ENCODE data around the gene KRTAP9-1. TPM values are rescaled to one million over a fixed set of nuclear protein-coding genes. Genes with fewer than 3 reads are reported as not detected.
"Not testable (repeated sequence)": the region's sequence is repeated elsewhere in the genome, so short reads cannot be mapped to it uniquely, and the experiment has no call there.

Gene KRTAP9-1
- total and polyA plus RNA-seq, 11 donors = not detected

DNA sequence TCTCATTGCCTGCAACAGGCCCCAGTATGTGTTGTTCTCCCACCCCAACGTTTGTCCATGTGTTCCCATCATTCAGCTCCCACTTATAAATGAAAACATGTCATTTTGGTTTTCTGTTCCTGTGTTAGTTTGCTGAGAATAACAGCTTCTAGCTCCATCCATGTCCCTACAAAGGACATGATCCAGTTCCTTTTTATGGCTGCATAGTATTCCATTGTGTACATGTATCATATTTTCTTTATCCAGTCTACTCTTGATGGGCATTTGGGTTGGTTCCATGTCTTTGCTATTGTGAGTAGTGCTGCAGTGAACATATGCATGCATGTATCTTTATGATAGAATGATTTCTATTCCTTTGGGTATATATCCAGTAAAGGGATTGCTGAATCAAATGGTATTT, 26.0 kb downstream of the KRTAP9-1 start:
- H3K4me1 ChIP-seq = no peaks in the 10 kb centered on the region
- DNase-seq = no peak
- H3K27me3 ChIP-seq = peaks cover 0 to 42% (median 3%) of the 10 kb centered on the region in 9 donors
- H3K4me3 ChIP-seq = no peak overlapping the region
- TF ChIP-seq, protein P1, sequence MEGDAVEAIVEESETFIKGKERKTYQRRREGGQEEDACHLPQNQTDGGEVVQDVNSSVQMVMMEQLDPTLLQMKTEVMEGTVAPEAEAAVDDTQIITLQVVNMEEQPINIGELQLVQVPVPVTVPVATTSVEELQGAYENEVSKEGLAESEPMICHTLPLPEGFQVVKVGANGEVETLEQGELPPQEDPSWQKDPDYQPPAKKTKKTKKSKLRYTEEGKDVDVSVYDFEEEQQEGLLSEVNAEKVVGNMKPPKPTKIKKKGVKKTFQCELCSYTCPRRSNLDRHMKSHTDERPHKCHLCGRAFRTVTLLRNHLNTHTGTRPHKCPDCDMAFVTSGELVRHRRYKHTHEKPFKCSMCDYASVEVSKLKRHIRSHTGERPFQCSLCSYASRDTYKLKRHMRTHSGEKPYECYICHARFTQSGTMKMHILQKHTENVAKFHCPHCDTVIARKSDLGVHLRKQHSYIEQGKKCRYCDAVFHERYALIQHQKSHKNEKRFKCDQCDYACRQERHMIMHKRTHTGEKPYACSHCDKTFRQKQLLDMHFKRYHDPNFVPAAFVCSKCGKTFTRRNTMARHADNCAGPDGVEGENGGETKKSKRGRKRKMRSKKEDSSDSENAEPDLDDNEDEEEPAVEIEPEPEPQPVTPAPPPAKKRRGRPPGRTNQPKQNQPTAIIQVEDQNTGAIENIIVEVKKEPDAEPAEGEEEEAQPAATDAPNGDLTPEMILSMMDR (IDR thresholded peaks at IDR 0.05) = no peak
- TF ChIP-seq POLR2A (IDR thresholded peaks at IDR 0.05) = no peak
- H3K27ac ChIP-seq = no peak overlapping the region
- intact Hi-C loops (cut with DNase I) = no loop called here
- H3K9me3 ChIP-seq = peaks cover 0 to 5% (median 0%) of the 10 kb centered on the region in 12 donors
- no peak for ATAC-seq
- WGBS, 4 donors = 51 to 81% (median 69%) methylated on average over 1 of the region's 1 CpG
- H3K36me3 ChIP-seq = no peaks in the 10 kb centered on the region

DNA sequence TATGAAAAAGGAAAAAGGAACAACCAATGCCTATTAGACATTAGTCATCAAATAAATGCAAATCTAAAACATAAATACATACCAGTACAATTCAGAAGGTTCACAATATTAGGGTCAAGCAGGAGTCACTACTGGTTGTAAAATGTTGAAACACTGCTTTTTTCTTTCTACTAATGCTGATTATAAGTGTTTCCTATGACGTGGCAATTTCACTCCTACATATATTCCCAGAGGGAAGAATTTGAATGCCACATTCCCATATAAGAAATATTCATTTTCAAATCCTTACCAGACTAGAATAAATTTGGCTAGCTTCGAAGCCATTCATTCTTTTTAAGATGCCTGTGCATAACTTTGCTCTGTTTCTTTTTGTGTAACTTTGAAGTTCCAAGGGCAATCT, 34.1 kb downstream of the KRTAP9-1 start:
- H3K4me3 ChIP-seq = no peak overlapping the region
- intact Hi-C loops (cut with DNase I) = no loop called here
- H3K36me3 ChIP-seq = no peaks in the 10 kb centered on the region
- DNase-seq = no peak
- peaks cover 0 to 5% (median 0%) of the 10 kb centered on the region in 12 donors for H3K9me3 ChIP-seq
- no peaks in the 10 kb centered on the region for H3K4me1 ChIP-seq
- ATAC-seq = no peak
- no peak overlapping the region for H3K27ac ChIP-seq
- TF ChIP-seq, protein P1 (IDR thresholded peaks at IDR 0.05) = no peak
- TF ChIP-seq POLR2A (IDR thresholded peaks at IDR 0.05) = no peak
- H3K27me3 ChIP-seq = peaks cover 0 to 11% (median 0%) of the 10 kb centered on the region in 9 donors
- whole genome bisulfite sequencing, 4 donors = 55 to 66% (median 58%) methylated on average over 2 of the region's 2 CpGs

DNA sequence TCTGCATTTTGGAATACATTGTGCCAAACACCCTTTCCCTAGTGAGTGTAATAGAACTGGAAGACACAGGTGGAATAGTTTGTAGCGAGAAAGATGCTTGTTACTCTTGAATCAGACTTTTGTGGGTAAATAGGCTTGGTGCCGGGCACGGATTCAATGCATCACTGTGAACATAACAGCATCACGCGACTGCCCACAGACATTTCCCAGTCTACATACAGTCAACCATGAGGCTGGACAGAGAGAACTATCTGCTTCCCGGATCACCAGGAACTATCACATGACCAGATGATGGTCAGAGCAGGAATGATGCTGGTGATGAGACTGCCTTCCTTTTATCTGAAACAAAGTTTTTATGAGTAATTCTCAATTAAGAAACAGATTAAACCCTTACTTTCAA, 36.4 kb downstream of the KRTAP9-1 start:
- 92 to 95% (median 92%) methylated on average over 6 of the region's 6 CpGs for WGBS, 4 donors
- H3K27ac ChIP-seq = no peak overlapping the region
- no peak overlapping the region for H3K4me3 ChIP-seq
- no peaks in the 10 kb centered on the region for H3K9me3 ChIP-seq
- TF ChIP-seq, protein P1 (IDR thresholded peaks at IDR 0.05) = no peak
- TF ChIP-seq POLR2A (IDR thresholded peaks at IDR 0.05) = no peak
- intact Hi-C loops (cut with DNase I) = no loop called here
- no peaks in the 10 kb centered on the region for H3K36me3 ChIP-seq
- ATAC-seq = no peak
- H3K27me3 ChIP-seq = peaks cover 0 to 17% (median 0%) of the 10 kb centered on the region in 9 donors
- H3K4me1 ChIP-seq = no peaks in the 10 kb centered on the region
- no peak for DNase-seq

DNA sequence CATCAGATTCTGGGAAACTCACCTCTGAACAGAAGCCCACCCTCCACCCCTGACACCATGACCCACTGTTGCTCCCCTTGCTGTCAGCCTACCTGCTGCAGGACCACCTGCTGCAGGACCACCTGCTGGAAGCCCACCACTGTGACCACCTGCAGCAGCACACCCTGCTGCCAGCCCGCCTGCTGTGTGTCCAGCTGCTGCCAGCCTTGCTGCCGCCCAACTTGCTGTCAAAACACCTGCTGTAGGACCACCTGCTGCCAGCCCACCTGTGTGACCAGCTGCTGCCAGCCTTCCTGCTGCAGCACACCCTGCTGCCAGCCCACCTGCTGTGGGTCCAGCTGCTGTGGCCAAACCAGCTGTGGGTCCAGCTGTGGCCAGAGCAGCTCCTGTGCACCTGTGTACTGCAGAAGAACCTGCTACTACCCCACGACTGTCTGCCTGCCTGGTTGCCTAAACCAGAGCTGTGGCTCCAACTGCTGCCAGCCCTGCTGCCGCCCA, 37.0 kb downstream of the KRTAP9-1 start, which contains the start of gene KRTAP9-2:
KRTAP9-2 (plus strand) TSS at position 51 of the 498 bp plus-strand sequence; CDS start at position 58, 7 bp downstream.
- intact Hi-C loops (cut with DNase I); H3K9me3 ChIP-seq; H3K4me3 ChIP-seq; DNase-seq; H3K4me1 ChIP-seq; H3K27ac ChIP-seq; ATAC-seq; H3K36me3 ChIP-seq: not testable (repeated sequence)
- 41 to 70% (median 60%) methylated on average over 2 to 3 of the region's 4 CpGs; no CpG with 5 or more reads in 1 of the 4 donors for WGBS, 4 donors
- H3K27me3 ChIP-seq = peaks cover 0 to 20% (median 0%) of the 10 kb centered on the region in 9 donors

DNA sequence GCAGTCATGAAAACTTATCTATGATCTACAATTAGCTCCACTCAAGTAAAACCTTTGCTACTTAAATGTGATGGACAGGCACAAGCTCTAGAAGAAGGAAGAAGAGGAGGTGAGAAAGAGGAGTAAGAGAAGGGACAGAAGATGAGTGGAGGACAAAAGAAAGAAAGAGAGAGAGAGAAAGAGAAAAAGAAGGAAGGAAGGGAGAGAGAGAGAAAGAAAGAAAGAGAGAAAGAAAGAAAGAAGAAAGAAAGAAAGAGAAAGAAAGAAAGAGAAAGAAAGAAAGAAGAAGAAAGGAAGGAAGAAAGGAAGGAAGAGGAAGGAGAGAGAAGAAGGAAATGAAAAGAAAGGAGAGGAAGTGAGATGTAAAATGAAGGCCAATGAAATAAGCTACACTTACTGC, 40.4 kb downstream of the KRTAP9-1 start:
- ATAC-seq (no peak), DNase-seq (no peak)
- Histone ChIP-seq H3K27ac (no peak overlapping the region), H3K4me1 (no peaks in the 10 kb centered on the region), H3K9me3 (no peaks in the 10 kb centered on the region), H3K27me3 (peaks cover 0 to 46% (median 6%) of the 10 kb centered on the region in 9 donors), H3K4me3 (no peak overlapping the region), H3K36me3 (no peaks in the 10 kb centered on the region)
- TF ChIP-seq, protein P1 (IDR thresholded peaks at IDR 0.05) = no peak
- no peak for TF ChIP-seq POLR2A (IDR thresholded peaks at IDR 0.05)
- intact Hi-C loops (cut with DNase I) = no loop called here
